OCI-LY1 (cell line): ENCODE results near the gene GTF3C1.

Source experiments
- CTCF ChIP-seq: fragments of 200-600 bp; sonication (generic), shearing (Covaris generic); IDR thresholded peaks from 2 replicates; pipeline ENCODE4 v1.5.1; 2017; ENCODE audit warnings: mild to moderate bottlenecking, antibody characterized with exemption, low read length, moderate library complexity, mixed read lengths
- EZH2 ChIP-seq: fragments of 200-600 bp; sonication (generic), shearing (Covaris generic); IDR thresholded peaks from 2 replicates; pipeline ENCODE4 v1.8.0; 2017; ENCODE audit warnings: borderline replicate concordance, mixed run types, mild to moderate bottlenecking, antibody characterized with exemption, low read length, moderate library complexity, mixed read lengths

GRCh38 chr16:27432558-27432957 lies 117.2 kb downstream of the GTF3C1 start:
- TF ChIP-seq CTCF = no peak
- no peak for TF ChIP-seq EZH2
